ENCODE measurements around the gene BHLHE40.
A peak's percentile ranks its signal among the peaks of the same experiment; 100 is the strongest.

BHLHE40 gene

DNA sequence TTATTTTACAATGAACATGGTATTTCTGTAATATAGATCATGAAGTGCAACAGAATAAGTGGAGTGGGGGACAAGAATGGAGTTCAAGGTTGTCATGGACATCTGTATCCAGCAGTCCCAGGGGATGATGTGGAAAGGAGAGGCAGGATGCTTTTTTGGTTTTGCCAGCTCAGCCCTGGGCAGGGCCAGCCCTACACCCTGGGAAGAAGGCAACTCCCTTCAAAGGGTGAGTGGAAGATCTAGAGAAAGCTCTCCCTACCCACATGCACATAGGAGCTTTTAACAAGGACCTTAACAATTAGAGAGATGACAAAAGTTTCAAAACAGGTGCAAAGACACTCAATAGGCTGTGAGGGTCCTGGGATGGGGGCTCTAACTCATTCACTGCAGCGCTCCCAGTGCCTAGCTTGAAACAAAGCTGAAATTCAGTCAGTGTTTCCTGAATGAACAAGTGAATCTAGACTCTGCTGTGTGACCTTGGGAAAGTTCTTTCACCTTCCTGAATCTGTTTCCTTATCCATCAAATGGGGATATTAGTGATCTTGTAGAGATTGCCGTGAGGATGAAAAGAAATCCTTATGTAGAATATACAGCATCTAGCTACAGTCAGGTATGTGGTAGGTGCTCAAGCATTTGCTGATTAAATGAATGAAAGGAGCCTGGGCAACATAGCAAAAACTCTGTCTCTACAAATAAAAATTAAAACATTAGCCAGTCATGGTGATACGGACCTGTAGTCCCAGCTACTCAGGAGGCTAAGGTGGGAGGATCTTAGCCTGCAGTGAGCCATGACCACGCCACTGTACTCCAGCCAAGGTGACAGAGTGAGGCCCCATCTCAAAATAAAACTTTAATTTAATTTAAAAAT is 14.3 kb downstream of the BHLHE40 start:
- DNase-seq = peak in 1 of 2 experiments; percentile 21
- no peak for TF ChIP-seq POLR2A (IDR thresholded peaks at IDR 0.05; ENCODE audit: low read length)
- TF ChIP-seq GATA1 (IDR thresholded peaks at IDR 0.05; ENCODE audit: low read depth, low read length) = no peak

DNA sequence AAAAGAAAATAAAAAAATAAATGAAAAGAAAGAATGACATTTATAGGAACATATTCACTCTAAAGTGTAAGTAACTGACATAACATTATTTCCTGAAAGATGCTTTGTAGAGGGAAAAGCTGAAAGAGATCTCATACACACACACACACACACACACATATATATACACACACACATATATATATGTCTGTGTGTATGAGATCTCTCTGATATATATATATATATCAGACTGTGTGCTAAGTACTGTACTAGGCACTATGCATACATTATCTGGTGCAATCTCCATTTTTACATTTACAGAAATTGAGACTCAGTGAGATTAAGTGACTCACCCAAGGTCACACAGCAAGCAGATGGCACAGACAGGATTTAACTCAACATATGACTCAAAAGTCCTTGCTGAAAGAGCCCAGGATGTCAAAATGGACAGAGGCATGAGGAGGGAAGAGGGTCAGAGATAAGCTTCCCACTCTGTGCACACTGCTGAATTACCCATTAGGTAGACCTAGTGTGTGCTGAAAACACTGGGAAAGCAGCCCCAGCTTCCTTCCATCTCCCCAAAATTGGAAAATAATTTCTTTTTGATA is 15.0 kb downstream of the BHLHE40 start:
- no peak for TF ChIP-seq POLR2A (IDR thresholded peaks at IDR 0.05; ENCODE audit: low read length)
- TF ChIP-seq GATA1 (IDR thresholded peaks at IDR 0.05; ENCODE audit: low read depth, low read length) = no peak
- DNase-seq = peak; percentile 12 to 38

DNA sequence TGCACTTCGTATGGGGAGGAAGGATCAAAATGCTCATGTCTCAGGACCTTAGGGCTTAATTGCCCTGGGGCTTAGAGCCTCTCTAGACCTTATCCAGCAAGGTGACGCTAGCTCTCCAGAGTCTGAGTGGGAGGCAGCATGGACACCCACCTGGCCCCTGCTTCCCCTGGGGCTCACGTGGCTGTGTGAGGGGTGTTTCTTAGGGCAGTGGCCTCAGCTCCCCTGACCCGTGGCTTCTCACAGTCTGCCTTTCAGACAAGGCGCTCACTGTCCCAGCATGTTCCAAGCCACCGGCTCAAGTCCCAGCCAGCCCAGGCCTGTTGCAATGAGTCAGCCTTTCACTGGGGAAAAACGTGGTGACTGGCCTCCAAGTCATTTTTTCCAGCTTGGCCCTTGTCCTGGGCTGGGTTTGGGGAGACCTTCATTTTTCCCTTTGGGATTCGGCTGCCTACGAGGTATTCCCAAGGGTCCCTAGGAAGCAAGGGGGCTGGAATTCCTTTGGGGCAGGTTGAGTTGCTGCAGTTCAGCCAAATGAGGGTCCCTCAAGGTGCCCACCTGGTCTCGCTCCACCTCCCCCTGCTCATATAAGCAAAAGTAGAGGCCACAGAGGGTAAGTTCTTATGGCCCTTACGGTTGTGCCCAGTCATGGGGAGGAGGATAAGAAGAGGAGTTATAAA is 15.7 kb downstream of the BHLHE40 start:
- TF ChIP-seq POLR2A (IDR thresholded peaks at IDR 0.05; ENCODE audit: low read length) (peak; percentile 42), GATA1 (IDR thresholded peaks at IDR 0.05; ENCODE audit: low read depth, low read length) (no peak)
- DNase-seq = peak; percentile 37 to 65

- DNase-seq = no peak
- TF ChIP-seq POLR2A (IDR thresholded peaks at IDR 0.05; ENCODE audit: low read length) (no peak), GATA1 (IDR thresholded peaks at IDR 0.05; ENCODE audit: low read depth, low read length) (no peak)
Measured at GRCh38 chr3:4995500-4996053, 16.3 kb downstream of the BHLHE40 start.

- DNase-seq = peak; percentile 47 to 53
- no peak for TF ChIP-seq GATA1 (IDR thresholded peaks at IDR 0.05; ENCODE audit: low read depth, low read length)
- no peak for TF ChIP-seq POLR2A (IDR thresholded peaks at IDR 0.05; ENCODE audit: low read length)
Measured at GRCh38 chr3:4996223-4996765, 17.1 kb downstream of the BHLHE40 start.

DNA sequence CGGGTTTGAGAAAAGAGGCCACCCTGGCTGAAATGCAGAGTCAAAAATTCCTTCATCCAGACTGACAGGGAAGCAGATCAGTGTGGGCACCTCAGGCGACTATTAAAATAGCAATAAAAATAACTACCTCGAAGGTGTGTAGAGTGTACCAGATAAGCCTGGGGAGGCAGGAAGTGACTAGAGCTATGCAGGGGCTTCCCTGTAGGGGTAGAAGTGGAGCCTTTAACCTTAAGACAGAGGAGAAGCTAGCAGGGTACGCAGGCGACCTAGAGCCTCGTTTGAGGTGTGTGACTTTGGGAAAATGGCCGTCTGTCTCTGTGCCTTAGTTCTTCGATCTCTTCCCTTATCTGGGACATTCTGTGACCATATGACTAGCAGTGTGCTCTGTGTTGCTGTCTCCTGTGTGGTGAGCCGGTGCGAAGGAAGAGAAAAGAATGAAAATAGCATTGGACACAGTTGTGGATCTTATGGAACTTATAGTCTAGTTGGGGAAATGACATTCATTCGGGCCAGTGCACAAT is 17.6 kb downstream of the BHLHE40 start:
- DNase-seq = peak; percentile 11 to 31

DNA sequence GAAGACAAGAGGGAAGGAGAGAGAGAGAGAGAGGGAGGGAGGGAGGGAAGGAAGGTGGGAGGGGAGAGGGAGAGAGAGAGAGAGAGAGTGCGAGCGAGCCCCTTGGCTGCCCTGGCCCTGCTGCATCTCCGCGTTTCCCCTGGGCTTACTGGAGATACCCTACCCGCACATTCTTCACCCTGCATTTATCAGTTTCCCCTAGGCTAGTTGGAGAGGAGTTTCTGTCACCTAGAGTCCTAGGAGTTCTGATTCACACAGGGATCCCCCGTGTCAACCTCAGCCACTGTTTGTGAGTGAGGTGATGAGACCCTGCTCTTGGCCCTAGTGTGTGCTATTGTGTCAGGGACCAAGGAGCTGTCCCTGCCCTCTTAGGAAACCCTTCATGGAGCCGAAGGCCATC is 18.7 kb downstream of the BHLHE40 start:
- DNase-seq = no peak
- TF ChIP-seq POLR2A (IDR thresholded peaks at IDR 0.05; ENCODE audit: low read length) = no peak
- no peak for TF ChIP-seq GATA1 (IDR thresholded peaks at IDR 0.05; ENCODE audit: low read depth, low read length)

More for the DNA sequence above, 17.6 kb downstream of the BHLHE40 start:
- TF ChIP-seq POLR2A (IDR thresholded peaks at IDR 0.05; ENCODE audit: low read length) (no peak), GATA1 (IDR thresholded peaks at IDR 0.05; ENCODE audit: low read depth, low read length) (no peak)

GRCh38 chr3:4999531-5000184 is 20.4 kb downstream of the BHLHE40 start:
- TF ChIP-seq GATA1 (IDR thresholded peaks at IDR 0.05; ENCODE audit: low read depth, low read length) (no peak), POLR2A (IDR thresholded peaks at IDR 0.05; ENCODE audit: low read length) (no peak)
- peak; percentile 15 to 20 for DNase-seq

DNA sequence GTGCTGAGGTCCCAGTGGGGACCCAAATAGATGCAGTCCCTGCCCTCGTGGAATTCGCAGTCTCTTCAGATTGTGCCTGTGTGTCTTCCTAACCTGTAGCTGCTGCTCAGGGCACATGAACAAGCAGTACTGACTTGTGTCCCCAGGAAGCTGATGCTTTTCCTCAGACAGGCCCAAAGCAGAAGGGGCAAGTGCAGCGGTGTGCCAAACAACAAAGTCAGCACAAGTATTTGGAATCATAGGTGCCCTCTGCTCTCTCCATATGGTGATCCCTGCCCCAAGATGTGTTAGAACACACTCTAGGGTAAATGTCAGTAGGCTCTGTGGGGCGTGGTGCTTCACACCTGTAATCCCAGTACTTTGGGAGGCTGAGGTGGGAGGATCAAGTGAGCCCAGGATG is 21.9 kb downstream of the BHLHE40 start:
- TF ChIP-seq POLR2A (IDR thresholded peaks at IDR 0.05; ENCODE audit: low read length) (no peak), GATA1 (IDR thresholded peaks at IDR 0.05; ENCODE audit: low read depth, low read length) (no peak)
- no peak for DNase-seq

DNA sequence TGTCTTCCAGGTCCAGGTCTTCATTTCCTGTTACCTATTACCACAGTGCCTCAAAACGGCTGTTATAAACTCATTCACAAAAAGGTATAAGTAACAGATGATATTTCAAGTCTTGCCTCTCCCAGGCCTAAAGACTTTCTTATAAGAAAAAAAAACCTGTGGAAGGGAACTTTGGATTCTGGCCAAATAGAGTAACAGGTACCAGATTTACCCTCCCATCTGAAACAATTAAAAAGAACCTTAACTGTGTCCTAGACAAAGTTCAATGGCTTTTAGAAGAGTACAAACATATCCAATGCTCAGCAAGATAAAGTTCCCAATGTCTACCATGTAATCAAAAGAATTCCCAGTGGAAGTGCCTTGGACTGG is 22.6 kb downstream of the BHLHE40 start:
- TF ChIP-seq GATA1 (IDR thresholded peaks at IDR 0.05; ENCODE audit: low read depth, low read length) (no peak), POLR2A (IDR thresholded peaks at IDR 0.05; ENCODE audit: low read length) (no peak)
- no peak for DNase-seq

DNA sequence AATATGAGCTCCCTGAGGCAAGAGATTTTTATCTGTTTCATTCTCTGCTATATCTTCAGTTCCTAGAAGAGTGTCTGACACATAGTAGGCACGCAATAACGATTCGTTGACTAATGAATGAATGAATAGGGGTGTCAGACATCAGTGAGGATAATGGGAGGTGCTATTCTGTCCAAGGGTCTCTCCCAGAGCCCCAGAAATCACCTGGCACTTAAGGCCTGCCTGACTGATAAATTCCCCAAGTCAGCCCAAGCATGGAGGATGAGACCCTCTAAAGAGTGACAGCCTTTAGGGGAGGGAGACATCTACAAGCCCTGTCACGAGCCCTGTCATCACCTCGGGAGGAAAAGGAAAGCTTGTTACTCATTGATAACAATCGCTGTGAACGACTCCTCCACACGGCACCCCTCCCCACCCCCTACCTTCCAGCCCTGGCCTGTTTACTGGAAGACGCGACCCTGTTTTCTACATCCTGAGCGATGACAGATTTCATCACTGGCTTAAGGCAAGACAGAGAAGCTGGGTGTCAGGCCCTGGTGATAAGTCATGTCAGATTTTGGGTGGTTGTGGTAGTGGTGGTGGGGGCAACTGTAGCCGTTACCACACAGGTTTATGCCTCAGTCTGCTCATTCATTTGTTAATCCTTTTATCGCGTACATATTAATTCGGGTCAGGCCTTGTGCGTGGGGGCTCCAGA is 23.1 kb downstream of the BHLHE40 start:
- peak in 1 of 2 experiments; percentile 35 for DNase-seq

GRCh38 chr3:5002871-5003247 is 23.6 kb downstream of the BHLHE40 start:
- TF ChIP-seq POLR2A (IDR thresholded peaks at IDR 0.05; ENCODE audit: low read length) = no peak
- DNase-seq = no peak

More for the DNA sequence above, 23.1 kb downstream of the BHLHE40 start:
- no peak for TF ChIP-seq GATA1 (IDR thresholded peaks at IDR 0.05; ENCODE audit: low read depth, low read length)
